Aorta (tissue), 5 donors: ENCODE data around the gene IQSEC1. TPM values are rescaled to one million over a fixed set of nuclear protein-coding genes. Genes with fewer than 3 reads are reported as not detected.

Experiments used
- ATAC-seq: fragments of 200-7000 bp; cut with Tn5 transposase; one replicate; pipeline ENCODE4 v1.9.1; 2022; ENCODE audit warnings: moderate library complexity; ENCODE audit not compliant: low FRiP score
- DNase-seq, 2 donors: peaks; one replicate each; pipeline ENCODE4 v3.0.0-alpha.2; 2020
- H3K27ac ChIP-seq, 2 donors: one replicate each; pipeline ENCODE4 v1.5.1; 2013; ENCODE audit warnings: low read length in 2 of 2, mild to moderate bottlenecking in 2 of 2, moderate library complexity in 2 of 2, control low read depth in 1 of 2, inconsistent platforms in 1 of 2, low read depth in 1 of 2
- H3K27me3 ChIP-seq, 2 donors: one replicate each; pipeline ENCODE4 v1.6.1; 2013; ENCODE audit warnings: control low read depth in 1 of 2, low read length in 1 of 2, mild to moderate bottlenecking in 1 of 2, moderate library complexity in 1 of 2; ENCODE audit not compliant: insufficient read depth in 2 of 2, control insufficient read depth in 1 of 2
- H3K36me3 ChIP-seq, 2 donors: one replicate each; pipeline ENCODE4 v1.6.1; 2013; ENCODE audit warnings: control low read depth in 1 of 2, low read length in 1 of 2, mild to moderate bottlenecking in 1 of 2; ENCODE audit not compliant: insufficient read depth in 2 of 2, control insufficient read depth in 1 of 2
- H3K4me1 ChIP-seq, 2 donors: one replicate each; pipeline ENCODE4 v1.6.1; 2013; ENCODE audit warnings: low read length in 2 of 2, control low read depth in 1 of 2, mild to moderate bottlenecking in 1 of 2, moderate library complexity in 1 of 2; ENCODE audit not compliant: insufficient read depth in 2 of 2, control insufficient read depth in 1 of 2
- H3K4me3 ChIP-seq, 2 donors: one replicate each; pipeline ENCODE4 v1.5.1; 2013; ENCODE audit warnings: low read length in 2 of 2, control low read depth in 1 of 2, mild to moderate bottlenecking in 1 of 2
- H3K9me3 ChIP-seq: one replicate; pipeline ENCODE4 v1.6.1; 2013; ENCODE audit warnings: mild to moderate bottlenecking, low read length; ENCODE audit not compliant: control insufficient read depth
- WGBS, 2 donors: extraction: QIAGEN DNeasy Blood & Tissue Kit; methylation state at CpG; one replicate each; pipeline ENCODE4 v1.1.7; 2013; 5-methylcytosine and 5-hydroxymethylcytosine counted together
- intact Hi-C, 2 donors: fragments of 100-400 bp; cut with DNase I; formaldehyde crosslinking; loops; one replicate each; pipeline versions ENCODE4 v1.14.2 to v1.15.0; 2022
- polyA plus RNA-seq, 2 donors: library from polyadenylated mRNA; stranded (reverse); fragments of 200-250 nt; gene quantifications; one replicate each; pipeline ENCODE4 v1.2.3, GENCODE V29; 2013
- total RNA-seq, 2 donors: library from RNA; stranded (reverse); fragmentation: NEBNext Ultra II Directional; extraction: Animal tissue kit (Norgen Biotek cat#: 25700); gene quantifications; one replicate each; pipeline ENCODE4 v1.2.1, GENCODE V29; 2021
- donor health status: healthy with polysubstance abuse.
- donor health status: Bipolar disorder and iron deficiency.
- donor health status: DM: no; HTN: no; CAD: no.
- donor health status: DM: no; HTN: no; CAD: no.
- donor health status: DM: yes; HTN: yes; CAD: no.

Gene IQSEC1
- total and polyA plus RNA-seq, 4 donors: 12.6 to 84.7 (median 49.9) TPM

- Histone ChIP-seq H3K27me3 (no peaks in the 10 kb centered on the region), H3K4me1 (no peaks in the 10 kb centered on the region), H3K36me3 (no peaks in the 10 kb centered on the region), H3K9me3 (no peaks in the 10 kb centered on the region), H3K27ac (peak overlapping the region in 1 of 2 donors; percentile 7), H3K4me3 (no peak overlapping the region)
- intact Hi-C loops: no loop called here
- DNase-seq: no peak
- peak; percentile 3 for ATAC-seq
- WGBS, 2 donors: 45 to 51% methylated on average over 9 of the region's 9 CpGs
Observed at GRCh38 chr3:12891391-12891984, 181.7 kb downstream of the IQSEC1 start.

DNA sequence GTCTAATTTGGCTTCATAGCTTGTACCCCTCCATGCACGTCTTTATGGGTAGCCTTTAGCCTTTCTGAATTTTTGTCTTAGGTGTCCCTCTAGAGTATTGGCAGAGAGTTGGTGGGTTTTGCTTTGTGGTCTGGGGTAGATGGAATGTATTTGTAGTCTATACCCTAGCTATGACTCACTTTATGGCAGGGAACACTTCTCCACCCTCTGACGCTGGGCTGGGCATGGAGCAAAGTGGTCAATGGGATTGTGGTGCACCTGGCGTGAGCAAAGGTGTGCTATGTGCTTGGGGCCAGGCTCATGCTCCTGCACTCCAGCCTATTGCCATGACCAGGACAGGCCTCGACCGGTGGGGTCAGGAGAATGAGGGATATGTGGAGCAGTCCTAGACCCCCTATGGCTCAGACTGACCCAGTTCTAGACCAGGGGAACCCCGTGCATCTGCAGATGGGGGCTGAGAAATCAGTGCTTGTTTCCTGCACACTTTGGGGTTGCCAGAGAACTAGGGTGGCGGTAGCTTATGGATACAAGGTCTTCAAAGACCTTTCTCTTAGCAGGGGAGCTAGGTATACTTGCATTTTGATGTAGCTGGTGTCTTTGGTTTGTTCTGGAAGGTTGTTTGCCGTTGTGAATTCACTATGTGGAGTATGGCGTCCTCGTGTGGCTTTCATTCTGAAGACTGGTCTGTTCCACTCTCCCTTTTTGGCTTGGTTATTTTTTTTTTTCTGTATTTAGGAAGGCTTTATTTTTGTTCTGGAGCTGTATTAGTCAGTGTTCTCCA lies 182.4 kb downstream of the IQSEC1 start:
- 79 to 81% methylated on average over 10 of the region's 10 CpGs for WGBS, 2 donors
- Histone ChIP-seq H3K4me3 (no peak overlapping the region), H3K9me3 (no peaks in the 10 kb centered on the region), H3K27me3 (no peaks in the 10 kb centered on the region), H3K27ac (no peak overlapping the region), H3K4me1 (no peaks in the 10 kb centered on the region), H3K36me3 (no peaks in the 10 kb centered on the region)
- intact Hi-C loops: no loop called here
- DNase-seq (no peak), ATAC-seq (no peak)

- 79 to 82% methylated on average over 12 of the region's 12 CpGs for WGBS, 2 donors
- DNase-seq (no peak), ATAC-seq (no peak)
- Histone ChIP-seq H3K9me3 (no peaks in the 10 kb centered on the region), H3K36me3 (no peaks in the 10 kb centered on the region), H3K27me3 (no peaks in the 10 kb centered on the region), H3K27ac (no peak overlapping the region), H3K4me1 (no peaks in the 10 kb centered on the region), H3K4me3 (no peak overlapping the region)
- intact Hi-C loops: no loop called here
Observed at GRCh38 chr3:12886736-12887135, 186.5 kb downstream of the IQSEC1 start.

GRCh38 chr3:12886106-12886679 lies 187.0 kb downstream of the IQSEC1 start:
- ATAC-seq: no peak
- Histone ChIP-seq H3K9me3 (no peaks in the 10 kb centered on the region), H3K36me3 (no peaks in the 10 kb centered on the region), H3K27ac (no peak overlapping the region), H3K27me3 (no peaks in the 10 kb centered on the region), H3K4me1 (no peaks in the 10 kb centered on the region), H3K4me3 (no peak overlapping the region)
- intact Hi-C loops: no loop called here
- 91% methylated on average over 10 of the region's 10 CpGs for WGBS, 2 donors
- DNase-seq: no peak

DNA sequence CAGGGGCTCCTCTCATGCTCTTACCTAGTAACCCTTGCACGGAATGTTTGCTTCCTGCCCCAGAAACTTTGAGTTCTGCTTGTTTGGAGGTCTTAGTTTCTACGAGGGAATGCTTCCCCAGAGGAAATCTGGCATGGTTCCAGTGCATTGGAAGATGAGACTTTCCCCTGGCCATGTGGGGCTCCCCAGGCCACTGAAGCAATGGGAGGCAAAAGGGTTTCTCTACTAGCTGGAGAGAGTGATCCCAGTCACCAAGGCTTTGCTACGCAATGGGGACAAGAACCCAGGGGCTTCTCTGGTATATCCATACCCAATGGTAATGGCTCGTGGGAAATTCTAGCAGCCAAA lies 187.7 kb downstream of the IQSEC1 start:
- Histone ChIP-seq H3K4me3 (no peak overlapping the region), H3K4me1 (no peaks in the 10 kb centered on the region), H3K27me3 (no peaks in the 10 kb centered on the region), H3K27ac (no peak overlapping the region), H3K9me3 (no peaks in the 10 kb centered on the region), H3K36me3 (no peaks in the 10 kb centered on the region)
- 92 to 95% methylated on average over 4 of the region's 4 CpGs for WGBS, 2 donors
- DNase-seq (no peak), ATAC-seq (no peak)
- intact Hi-C loops: no loop called here

- Histone ChIP-seq H3K9me3 (no peaks in the 10 kb centered on the region), H3K27me3 (no peaks in the 10 kb centered on the region), H3K4me3 (no peak overlapping the region), H3K27ac (no peak overlapping the region), H3K36me3 (no peaks in the 10 kb centered on the region), H3K4me1 (no peaks in the 10 kb centered on the region)
- WGBS, 2 donors: 78 to 81% methylated on average over 20 of the region's 20 CpGs
- ATAC-seq (no peak), DNase-seq (no peak)
- intact Hi-C loops: no loop called here
Observed at GRCh38 chr3:12884790-12885582, 188.2 kb downstream of the IQSEC1 start.

- Histone ChIP-seq H3K4me1 (no peaks in the 10 kb centered on the region), H3K4me3 (no peak overlapping the region), H3K9me3 (no peaks in the 10 kb centered on the region), H3K27me3 (no peaks in the 10 kb centered on the region), H3K27ac (peak overlapping the region in 1 of 2 donors; percentile 19), H3K36me3 (no peaks in the 10 kb centered on the region)
- peak; percentile 83 to 90 for DNase-seq
- intact Hi-C loops: no loop called here
- peak; percentile 85 for ATAC-seq
- WGBS, 2 donors: 17 to 21% methylated on average over 15 of the region's 15 CpGs
Observed at GRCh38 chr3:12884186-12884680, 189.0 kb downstream of the IQSEC1 start.

DNA sequence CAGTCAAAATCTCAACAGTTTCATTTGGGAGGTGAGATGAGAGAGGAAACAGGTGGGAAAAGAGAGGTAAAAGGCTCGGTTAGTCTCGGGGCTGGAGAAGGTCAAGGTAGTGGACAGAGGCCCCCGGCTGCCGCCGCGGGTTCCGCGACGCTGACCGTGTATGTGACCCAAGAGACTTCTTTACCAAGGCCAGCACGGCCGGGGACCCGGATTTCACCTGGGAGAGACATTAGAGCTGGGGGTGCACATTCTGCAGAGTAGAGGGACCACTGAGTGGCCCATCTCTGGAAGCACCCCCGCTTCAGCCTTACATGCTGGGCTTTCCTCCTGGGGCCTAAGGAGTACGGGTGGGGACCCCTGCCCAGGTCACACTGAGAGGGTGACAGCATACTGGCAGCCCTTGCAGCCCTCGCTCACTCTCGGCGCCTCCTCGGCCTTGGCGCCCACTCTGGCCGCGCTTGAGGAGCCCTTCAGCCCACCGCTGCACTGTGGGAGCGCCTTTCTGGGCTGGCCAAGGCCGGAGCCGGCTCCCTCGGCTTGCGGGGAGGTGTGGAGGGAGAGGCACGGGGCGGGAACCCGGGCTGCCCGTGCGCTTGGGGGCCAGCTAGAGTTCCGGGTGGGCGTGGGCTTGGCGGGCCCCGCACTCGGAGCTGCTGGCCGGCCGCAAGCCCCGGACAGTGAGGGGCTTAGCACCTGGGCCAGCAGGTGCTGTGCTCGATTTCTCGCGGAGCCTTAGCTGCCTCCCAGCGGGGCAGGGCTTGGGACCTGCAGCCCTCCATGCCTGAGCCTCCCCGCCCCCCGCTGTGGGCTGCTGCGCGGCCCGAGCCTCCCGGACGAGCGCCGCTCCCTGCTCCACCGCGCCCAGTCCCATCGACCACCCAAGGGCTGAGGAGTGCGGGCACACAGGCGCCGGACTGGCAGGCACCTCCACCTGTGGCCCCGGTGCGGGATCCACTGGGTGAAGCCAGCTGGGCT lies 190.6 kb downstream of the IQSEC1 start:
- Histone ChIP-seq H3K27ac (no peak overlapping the region), H3K27me3 (no peaks in the 10 kb centered on the region), H3K4me1 (no peaks in the 10 kb centered on the region), H3K4me3 (no peak overlapping the region), H3K9me3 (no peaks in the 10 kb centered on the region), H3K36me3 (no peaks in the 10 kb centered on the region)
- ATAC-seq (no peak), DNase-seq (peak in 1 of 2 donors; percentile 72)
- WGBS, 2 donors: 92 to 96% methylated on average over 58 to 62 of the region's 62 CpGs
- intact Hi-C loops: no loop called here
